GM18868 (cell line): ENCODE measurements around the gene KDM1B.

Experiments used
- ATAC-seq: cut with Tn5 transposase; IDR thresholded peaks from one replicate; pipeline ENCODE4 v1.9.1; 2021; ENCODE audit warnings: mild to moderate bottlenecking, moderate library complexity; ENCODE audit not compliant: unreplicated experiment

Gene KDM1B

GRCh38 chr6:18260448-18261106 lies 105.4 kb downstream of the KDM1B start:
- peak; percentile 49 for ATAC-seq

DNA sequence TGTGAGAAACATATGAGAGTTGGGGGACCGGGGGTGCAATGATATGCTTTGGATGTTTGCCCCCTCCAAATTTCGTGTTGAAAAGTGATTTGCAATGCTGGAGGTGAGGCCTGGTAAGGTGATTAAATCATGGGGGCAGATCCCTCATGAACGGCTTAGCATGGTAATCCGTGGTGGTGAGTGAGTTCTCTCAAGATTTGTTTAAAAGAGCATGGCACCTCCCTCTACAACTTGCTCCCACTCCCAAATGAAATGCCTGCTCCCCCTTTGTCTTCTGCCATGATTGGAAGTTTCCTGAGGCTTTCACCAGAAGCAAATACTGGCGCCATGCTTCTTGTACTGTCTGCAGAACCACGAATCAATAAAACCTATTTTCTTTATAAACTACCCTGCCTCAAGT lies 106.7 kb downstream of the KDM1B start:
- ATAC-seq = no peak

GRCh38 chr6:18262702-18263417 lies 107.6 kb downstream of the KDM1B start:
- peak; percentile 47 for ATAC-seq

DNA sequence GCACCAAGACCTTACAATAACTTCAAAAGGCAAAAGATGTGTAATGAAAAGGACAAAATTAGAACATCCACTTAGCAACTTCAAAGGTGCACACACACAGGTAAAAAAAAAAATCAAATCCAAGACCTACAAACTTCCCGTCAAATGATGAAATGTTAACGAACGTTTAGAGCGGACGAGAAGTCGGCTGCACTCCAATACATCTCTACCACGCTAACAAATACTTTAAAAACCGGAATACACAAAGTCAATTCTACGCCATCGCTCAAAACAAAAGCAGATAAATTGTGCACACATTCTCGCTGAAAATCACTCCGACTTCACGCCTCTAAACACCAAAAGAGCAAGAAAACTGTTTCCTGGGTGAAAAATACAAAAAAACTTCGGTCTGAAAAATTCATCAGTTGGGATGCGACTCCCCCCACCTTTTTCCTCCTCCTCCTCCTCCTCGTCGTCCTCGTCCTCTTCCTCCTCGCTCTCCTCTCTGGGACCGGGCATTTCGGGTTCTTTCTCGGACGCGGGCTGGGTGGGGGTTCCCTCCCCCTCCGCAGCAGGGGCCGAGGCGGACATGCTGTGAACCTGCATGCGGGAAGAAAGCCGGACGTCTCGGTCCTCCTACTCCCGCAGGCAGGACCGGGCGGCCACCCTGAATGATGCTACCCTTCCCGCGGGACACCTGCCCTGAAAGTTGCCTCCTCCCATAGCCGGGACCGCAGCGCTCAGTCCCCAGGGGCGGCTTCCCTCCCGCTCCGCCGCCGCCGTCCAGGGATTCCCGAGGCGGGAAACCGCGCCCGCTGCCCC lies 108.4 kb downstream of the KDM1B start:
- no peak for ATAC-seq

DNA sequence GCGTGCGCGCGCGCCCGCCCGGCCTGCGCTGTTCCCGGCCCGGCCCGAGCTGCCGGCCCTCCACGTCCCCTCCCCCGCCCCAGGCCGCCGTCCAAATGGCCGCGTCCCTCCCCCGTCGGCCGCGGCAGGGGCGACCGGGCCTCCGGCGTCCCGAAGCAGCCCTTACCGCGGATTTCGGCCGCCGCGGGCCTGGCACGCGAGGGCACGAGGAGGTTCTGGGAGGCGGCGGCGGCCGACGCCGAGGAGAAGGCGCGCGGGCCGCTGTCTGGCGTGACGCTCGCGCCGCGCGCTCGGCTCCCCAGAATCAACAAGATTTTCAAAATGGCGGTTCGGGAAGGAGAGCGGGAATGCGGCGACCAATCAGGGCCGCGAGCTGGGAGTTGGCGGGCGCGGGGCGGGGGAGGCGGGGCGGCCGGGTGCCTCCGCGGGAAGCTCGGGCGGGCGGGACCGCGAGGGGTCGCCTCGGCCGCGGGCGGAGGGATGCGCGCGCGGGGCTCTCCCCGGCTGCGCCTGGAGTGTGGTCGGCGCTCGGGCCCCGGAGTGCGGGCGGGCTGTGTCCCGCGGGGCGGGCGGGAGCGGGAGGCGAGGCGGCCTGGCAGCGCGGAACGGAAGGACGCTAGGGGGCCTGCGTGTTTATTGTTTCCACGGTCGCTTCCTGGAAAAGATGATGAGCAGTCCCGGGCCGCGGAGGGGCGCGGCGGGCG lies 109.1 kb downstream of the KDM1B start, which contains the start of gene DEK:
TSS of gene DEK (minus strand) at position 312 of the 704 bp plus-strand sequence. CDS start 543 bp downstream, outside the sequence.
- peak; percentile 35 for ATAC-seq

DNA sequence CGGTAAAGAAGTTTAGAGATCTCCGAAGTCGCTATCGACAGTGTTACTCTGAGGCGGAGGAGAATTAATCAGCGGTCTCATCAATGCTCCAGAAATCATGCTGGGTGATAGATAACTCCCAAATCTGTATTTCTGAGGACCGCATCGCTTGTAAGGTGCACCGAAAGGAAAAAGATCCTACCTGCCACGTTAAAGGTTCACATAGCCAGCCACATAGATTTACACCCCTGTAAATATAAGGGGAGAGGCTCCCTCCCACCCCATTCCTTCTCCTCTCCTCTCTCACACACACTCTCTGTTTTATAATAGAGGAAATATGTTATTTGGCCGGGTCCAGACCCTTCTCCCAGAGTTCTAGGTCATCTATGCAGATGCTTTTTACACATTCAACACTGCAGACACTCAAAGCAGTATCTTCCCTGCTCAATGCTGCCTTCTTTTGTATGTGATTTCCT lies 109.7 kb downstream of the KDM1B start:
- ATAC-seq = no peak

DNA sequence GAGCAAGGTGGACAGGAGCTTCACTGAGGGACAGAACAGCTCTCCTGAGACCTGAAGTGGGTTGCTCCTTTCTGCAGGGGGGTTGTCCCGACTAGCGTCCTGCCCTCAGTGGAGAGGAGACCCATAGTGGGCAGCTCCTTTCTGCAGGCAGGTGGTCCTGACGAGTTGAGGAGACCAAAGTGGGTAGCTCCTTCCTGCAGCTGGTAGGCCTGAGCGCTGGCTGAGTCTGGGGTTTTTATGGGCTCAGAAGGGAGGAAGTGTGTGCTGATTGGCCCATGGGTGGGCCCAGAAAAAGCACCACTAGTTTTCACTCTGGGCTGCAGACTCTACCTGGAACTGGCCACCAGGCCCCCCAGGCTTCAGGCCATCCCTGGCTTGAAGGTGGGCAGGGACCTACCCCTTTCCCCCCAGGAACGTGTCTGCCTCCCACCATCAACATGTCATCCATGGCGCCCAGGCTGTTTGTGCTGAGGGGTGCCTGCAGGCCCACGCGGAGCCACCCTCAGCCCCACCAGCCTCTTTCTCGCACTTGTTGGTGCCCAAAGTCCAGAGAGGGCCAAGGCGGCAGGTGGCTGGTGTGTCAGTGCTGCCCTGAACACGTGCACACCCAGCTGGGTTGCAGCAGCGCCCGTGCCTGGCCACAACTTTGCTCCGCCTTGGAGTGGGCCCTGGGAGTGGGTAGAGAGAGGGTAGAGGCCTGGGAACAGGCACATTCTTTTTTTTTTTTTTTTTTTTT lies 110.7 kb downstream of the KDM1B start:
- no peak for ATAC-seq

DNA sequence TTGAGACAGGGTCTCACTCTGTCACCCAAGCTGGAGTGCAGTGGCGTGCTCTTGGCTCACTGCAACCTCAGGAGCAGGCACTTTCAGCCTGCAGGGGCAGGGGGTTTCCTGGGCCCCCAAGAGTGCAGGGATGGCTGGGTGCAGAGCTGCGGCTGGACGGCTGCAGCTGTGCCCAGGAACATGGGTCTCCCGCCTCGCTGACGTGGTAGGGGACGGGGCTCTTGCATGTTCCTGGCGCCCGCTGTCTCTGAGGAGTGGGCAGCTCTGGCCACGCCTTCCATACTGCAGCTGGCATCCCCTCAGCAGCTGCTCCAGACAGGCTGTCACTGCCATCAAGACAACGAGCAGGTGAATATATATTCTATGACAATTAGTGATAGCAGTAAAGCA lies 111.3 kb downstream of the KDM1B start:
- ATAC-seq = no peak

DNA sequence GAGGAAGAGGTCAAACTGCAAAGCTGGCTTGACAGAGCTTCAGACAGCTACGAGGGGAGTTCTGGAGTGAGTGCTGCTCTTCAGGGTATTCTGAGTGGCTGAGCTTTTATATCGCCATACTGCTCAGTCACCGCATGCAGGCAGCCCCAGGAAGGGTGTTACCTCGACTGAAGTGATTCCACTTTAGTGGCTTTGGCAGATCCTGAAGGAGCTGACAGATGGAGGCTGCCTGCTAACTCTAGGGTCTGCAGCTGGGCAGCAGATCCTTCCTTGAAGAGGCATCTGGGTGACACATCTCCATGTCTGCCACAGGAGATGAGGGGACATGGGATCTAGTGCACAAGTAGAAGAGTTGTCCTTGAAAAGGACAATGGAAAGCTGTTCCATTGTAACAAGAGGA lies 112.8 kb downstream of the KDM1B start:
- no peak for ATAC-seq

- ATAC-seq = peak; percentile 55
Measured at GRCh38 chr6:18269253-18269652, 114.0 kb downstream of the KDM1B start.

DNA sequence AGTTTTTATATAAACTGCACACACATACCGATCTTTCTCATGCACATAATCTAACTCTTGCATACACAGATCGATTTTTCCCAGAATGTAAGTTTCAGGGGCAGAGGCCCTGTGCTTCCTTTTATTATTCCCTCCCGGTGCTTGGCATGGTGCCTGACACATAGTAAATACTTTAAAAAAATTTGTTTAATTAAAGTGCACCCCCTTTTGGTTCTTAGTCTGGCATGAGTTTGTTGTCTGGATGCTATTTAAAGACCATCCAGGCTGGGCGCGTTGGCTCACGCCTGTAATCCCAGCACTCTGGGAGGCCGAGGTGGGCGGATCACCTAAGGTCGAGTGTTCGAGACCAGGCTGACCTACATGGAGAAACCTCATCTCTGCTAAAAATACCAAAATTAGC lies 114.5 kb downstream of the KDM1B start:
- no peak for ATAC-seq

DNA sequence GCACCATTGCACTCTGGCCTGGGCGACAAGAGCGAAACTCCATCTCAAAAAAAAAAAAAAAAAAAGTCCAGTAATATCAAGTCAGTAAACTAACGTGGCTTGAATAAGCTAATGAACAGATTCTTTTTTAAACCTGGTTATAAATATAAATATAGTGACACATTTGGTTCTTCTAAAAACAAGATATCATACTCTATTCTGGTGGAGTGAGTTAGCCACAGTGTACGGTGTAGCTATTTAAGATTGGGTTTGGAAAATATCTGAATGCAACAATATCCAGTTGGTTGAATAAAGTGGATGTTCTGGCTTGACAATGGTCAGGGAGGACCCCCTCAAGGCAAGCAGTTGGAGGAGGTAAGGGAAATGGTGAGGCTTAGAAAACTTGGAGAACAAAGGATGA lies 115.0 kb downstream of the KDM1B start:
- ATAC-seq = no peak
